Measurements from ENCODE around the gene C3orf22.
"Not testable (repeated sequence)": the region's sequence is repeated elsewhere in the genome, so short reads cannot be mapped to it uniquely, and the experiment has no call there.

C3orf22 gene

DNA sequence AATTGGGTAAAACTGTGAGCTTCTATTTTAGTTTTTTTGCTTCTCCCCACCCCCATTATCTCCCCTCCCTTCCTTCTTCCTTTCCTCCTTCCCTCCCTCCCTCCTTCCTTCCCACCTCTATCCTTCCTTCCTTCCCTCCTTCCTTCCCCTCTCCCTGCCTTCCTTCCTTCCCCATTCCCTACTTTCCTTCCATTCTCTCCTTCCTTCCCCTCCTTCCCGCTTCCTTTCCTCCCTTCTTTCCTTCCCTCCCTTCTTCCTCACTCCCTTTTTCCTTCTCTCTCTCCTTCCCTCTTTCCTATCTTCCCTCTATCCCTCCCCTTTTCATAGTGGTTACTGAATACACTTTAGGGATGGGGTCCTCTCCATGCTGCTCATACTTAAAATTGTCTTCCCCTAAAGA lies 40.4 kb upstream of the C3orf22 start:
- TF ChIP-seq, protein P1, sequence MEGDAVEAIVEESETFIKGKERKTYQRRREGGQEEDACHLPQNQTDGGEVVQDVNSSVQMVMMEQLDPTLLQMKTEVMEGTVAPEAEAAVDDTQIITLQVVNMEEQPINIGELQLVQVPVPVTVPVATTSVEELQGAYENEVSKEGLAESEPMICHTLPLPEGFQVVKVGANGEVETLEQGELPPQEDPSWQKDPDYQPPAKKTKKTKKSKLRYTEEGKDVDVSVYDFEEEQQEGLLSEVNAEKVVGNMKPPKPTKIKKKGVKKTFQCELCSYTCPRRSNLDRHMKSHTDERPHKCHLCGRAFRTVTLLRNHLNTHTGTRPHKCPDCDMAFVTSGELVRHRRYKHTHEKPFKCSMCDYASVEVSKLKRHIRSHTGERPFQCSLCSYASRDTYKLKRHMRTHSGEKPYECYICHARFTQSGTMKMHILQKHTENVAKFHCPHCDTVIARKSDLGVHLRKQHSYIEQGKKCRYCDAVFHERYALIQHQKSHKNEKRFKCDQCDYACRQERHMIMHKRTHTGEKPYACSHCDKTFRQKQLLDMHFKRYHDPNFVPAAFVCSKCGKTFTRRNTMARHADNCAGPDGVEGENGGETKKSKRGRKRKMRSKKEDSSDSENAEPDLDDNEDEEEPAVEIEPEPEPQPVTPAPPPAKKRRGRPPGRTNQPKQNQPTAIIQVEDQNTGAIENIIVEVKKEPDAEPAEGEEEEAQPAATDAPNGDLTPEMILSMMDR (IDR thresholded peaks at IDR 0.05) = no peak
- H3K4me1 ChIP-seq = no peaks in the 10 kb centered on the region
- H2AFZ ChIP-seq = no peak overlapping the region

DNA sequence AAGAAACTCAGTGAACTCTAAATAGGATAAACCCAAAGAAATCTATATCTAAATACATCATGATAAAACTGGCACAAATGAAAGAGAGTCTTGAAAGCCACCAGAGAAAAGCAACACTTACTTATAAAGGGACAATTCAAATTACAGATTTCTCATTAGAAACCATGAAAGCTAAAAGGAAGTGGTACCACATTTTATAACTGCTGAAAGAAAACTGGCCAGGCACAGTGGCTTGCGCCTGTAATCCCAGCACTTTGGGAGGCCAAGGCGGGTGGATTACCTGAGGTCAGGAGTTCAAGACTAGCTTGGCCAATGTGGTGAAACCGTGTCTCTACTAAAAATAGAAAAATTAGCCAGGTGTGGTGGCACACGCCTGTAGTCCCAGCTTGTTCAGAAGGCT lies 36.7 kb upstream of the C3orf22 start:
- H3K4me2 ChIP-seq (ENCODE audit: low read length); H3K79me2 ChIP-seq; H3K9ac ChIP-seq; H3K27ac ChIP-seq; H3K9me3 ChIP-seq (ENCODE audit: control insufficient read depth, low read length); H3K4me1 ChIP-seq; H3K4me3 ChIP-seq (ENCODE audit: low read depth, low read length); H3K36me3 ChIP-seq (ENCODE audit: control insufficient read depth, insufficient read depth, low read length); H2AFZ ChIP-seq; H3K27me3 ChIP-seq (ENCODE audit: control insufficient read depth, insufficient read depth, low read length): not testable (repeated sequence)

More for the DNA sequence above, 40.4 kb upstream of the C3orf22 start:
- no peak overlapping the region for H3K4me3 ChIP-seq (ENCODE audit: low read depth, low read length)
- no peaks in the 10 kb centered on the region for H3K79me2 ChIP-seq
- no peak overlapping the region for H3K4me2 ChIP-seq (ENCODE audit: low read length)
- no peaks in the 10 kb centered on the region for H3K27me3 ChIP-seq (ENCODE audit: control insufficient read depth, insufficient read depth, low read length)
- no peak overlapping the region for H3K9ac ChIP-seq
- H3K36me3 ChIP-seq (ENCODE audit: control insufficient read depth, insufficient read depth, low read length) = no peaks in the 10 kb centered on the region
- no peak overlapping the region for H3K27ac ChIP-seq
- no peaks in the 10 kb centered on the region for H3K9me3 ChIP-seq (ENCODE audit: control insufficient read depth, low read length)

DNA sequence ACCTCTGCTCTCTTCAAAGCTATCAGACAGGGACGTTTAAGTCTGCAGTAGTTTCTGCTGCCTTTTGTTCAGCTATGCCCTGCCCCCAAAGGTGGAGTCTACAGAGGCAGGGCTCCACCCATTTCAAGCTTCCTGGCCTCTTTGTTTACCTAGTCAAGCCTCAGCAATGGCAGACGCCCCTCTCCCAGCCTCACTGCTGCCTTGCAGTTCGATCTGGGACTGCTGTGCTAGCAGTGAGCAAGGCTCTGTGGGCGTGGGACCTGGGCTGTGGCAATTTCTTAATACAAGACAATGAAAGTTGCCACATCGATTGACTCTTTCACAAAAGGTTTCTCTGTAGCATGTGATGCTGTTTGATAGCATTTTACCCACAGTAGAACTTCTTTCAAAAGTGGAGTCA lies 32.8 kb upstream of the C3orf22 start:
- not testable (repeated sequence) for H3K79me2 ChIP-seq; H3K9me3 ChIP-seq (ENCODE audit: control insufficient read depth, low read length); H3K27me3 ChIP-seq (ENCODE audit: control insufficient read depth, insufficient read depth, low read length); H3K4me2 ChIP-seq (ENCODE audit: low read length); H2AFZ ChIP-seq; H3K9ac ChIP-seq; H3K36me3 ChIP-seq (ENCODE audit: control insufficient read depth, insufficient read depth, low read length); H3K4me1 ChIP-seq; H3K4me3 ChIP-seq (ENCODE audit: low read depth, low read length); H3K27ac ChIP-seq

DNA sequence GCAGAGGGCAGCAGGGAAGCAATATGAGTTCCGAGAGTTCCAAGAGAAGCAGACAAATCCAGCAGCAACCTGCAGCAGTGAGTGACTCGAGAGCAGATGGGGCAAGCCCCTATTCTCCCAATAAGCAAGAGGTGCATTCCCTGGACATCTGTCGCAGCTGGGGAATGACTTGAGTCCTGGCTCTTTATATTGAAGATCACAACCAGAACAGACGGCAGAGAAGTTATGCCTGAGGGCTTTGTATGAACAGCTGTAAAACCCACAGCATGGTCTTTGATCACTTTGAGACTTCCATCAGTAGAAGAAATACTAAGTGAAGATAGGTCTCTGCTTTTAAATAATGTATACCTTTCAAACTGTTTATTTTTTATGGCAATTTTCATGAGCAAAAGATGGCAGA lies 23.6 kb upstream of the C3orf22 start:
- H3K9me3 ChIP-seq (ENCODE audit: control insufficient read depth, low read length) = no peaks in the 10 kb centered on the region
- no peak overlapping the region for H3K27ac ChIP-seq
- no peak overlapping the region for H3K9ac ChIP-seq
- no peak overlapping the region for H3K4me3 ChIP-seq (ENCODE audit: low read depth, low read length)
- H3K4me2 ChIP-seq (ENCODE audit: low read length) = no peak overlapping the region
- TF ChIP-seq, protein P1 (IDR thresholded peaks at IDR 0.05) = no peak
- no peaks in the 10 kb centered on the region for H3K4me1 ChIP-seq
- H3K27me3 ChIP-seq (ENCODE audit: control insufficient read depth, insufficient read depth, low read length) = no peaks in the 10 kb centered on the region
- H3K36me3 ChIP-seq (ENCODE audit: control insufficient read depth, insufficient read depth, low read length) = no peaks in the 10 kb centered on the region
- no peak overlapping the region for H2AFZ ChIP-seq
- H3K79me2 ChIP-seq = no peaks in the 10 kb centered on the region

DNA sequence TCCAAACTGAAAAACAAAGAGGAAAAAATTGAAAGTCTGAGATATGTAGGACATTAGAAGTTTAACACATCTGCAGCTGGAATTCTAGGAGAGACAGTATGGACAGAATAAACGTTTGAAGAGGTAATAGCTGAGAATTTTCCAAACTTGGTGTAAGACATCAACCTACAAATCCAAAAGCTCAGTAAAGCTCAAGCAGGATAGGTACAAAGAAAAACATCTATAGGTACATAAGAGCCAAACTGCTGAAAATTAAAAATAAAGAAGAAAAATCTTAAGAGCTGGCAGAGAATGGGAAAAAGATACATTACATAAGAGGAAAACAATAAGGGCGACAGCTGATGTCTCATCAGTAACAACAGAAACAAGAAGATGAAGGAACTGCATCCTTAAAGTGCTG lies 22.8 kb upstream of the C3orf22 start:
- no peak overlapping the region for H3K9ac ChIP-seq
- TF ChIP-seq, protein P1 (IDR thresholded peaks at IDR 0.05) = no peak
- no peak overlapping the region for H3K4me3 ChIP-seq (ENCODE audit: low read depth, low read length)
- H3K36me3 ChIP-seq (ENCODE audit: control insufficient read depth, insufficient read depth, low read length) = no peaks in the 10 kb centered on the region
- no peaks in the 10 kb centered on the region for H3K27me3 ChIP-seq (ENCODE audit: control insufficient read depth, insufficient read depth, low read length)
- H3K4me1 ChIP-seq = no peaks in the 10 kb centered on the region
- no peak overlapping the region for H3K27ac ChIP-seq
- H3K4me2 ChIP-seq (ENCODE audit: low read length) = no peak overlapping the region
- H2AFZ ChIP-seq = no peak overlapping the region
- no peaks in the 10 kb centered on the region for H3K9me3 ChIP-seq (ENCODE audit: control insufficient read depth, low read length)
- H3K79me2 ChIP-seq = no peaks in the 10 kb centered on the region

DNA sequence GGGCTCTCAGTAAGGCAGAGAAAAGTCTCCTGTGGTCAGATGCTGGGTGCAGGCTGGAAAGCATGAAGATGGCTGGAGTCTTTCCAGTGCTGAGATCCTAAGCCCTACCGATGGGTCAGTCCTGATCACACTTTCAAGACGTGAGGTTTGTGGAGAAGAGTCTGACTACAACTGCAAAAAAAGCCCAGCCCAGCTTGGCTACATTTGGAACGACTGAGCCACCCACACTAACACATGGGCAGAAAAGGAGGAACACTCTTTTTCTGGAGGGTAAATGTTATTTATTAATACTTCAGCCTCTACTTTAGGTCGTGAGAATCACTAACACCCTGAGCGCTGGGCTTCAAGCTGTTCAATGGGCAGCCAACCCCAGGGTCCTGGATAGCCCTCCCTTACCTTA lies 22.0 kb upstream of the C3orf22 start:
- H2AFZ ChIP-seq = no peak overlapping the region
- no peaks in the 10 kb centered on the region for H3K36me3 ChIP-seq (ENCODE audit: control insufficient read depth, insufficient read depth, low read length)
- TF ChIP-seq, protein P1 (IDR thresholded peaks at IDR 0.05) = no peak
- H3K9ac ChIP-seq = no peak overlapping the region
- no peak overlapping the region for H3K4me3 ChIP-seq (ENCODE audit: low read depth, low read length)
- no peaks in the 10 kb centered on the region for H3K27me3 ChIP-seq (ENCODE audit: control insufficient read depth, insufficient read depth, low read length)
- H3K27ac ChIP-seq = no peak overlapping the region
- no peak overlapping the region for H3K4me2 ChIP-seq (ENCODE audit: low read length)
- no peaks in the 10 kb centered on the region for H3K79me2 ChIP-seq
- H3K4me1 ChIP-seq = no peaks in the 10 kb centered on the region
- no peaks in the 10 kb centered on the region for H3K9me3 ChIP-seq (ENCODE audit: control insufficient read depth, low read length)
